Heart left ventricle (tissue), 13 donors: ENCODE results near the gene DIP2B.
A peak's percentile ranks its signal among the peaks of the same experiment; 100 is the strongest.

Experiments used
- CTCF ChIP-seq, 12 donors: fragments of 200-600 bp; sonication (generic) in 4 of 12; IDR thresholded peaks; one replicate each; pipeline versions ENCODE4 v1.5.0 to v1.8.0; 2018 to 2022; ENCODE audit warnings: antibody characterized with exemption in 12 of 12, mild to moderate bottlenecking in 5 of 12
- POLR2A ChIP-seq, 2 donors: fragments of 450-650 bp; IDR thresholded peaks; one replicate each; pipeline ENCODE4 v1.6.1; 2017; ENCODE audit warnings: antibody characterized with exemption in 2 of 2, mild to moderate bottlenecking in 2 of 2, moderate library complexity in 2 of 2
- donor health status: ischemic (EF 13 %, LVEDD 7.1; RV severe dilation, severe dysfunction).
- donor health status: DM: no; HTN: yes; CAD: no.
- donor health status: DM: no; HTN: no; CAD: no.
- donor health status: ischemic (EF 25% LVEDD 6.9; RV normal size, moderate dysfunction).
- donor health status: ischemic (EF 25% LVEDD 5.7; RV mildly dilated, moderate dysfunction).
- donor health status: ischemic (EF 35%, LVEDD 5.7; RV mildly dilated, moderate dysfunction).
- donor health status: nonischemic (EF 11% LVEDD 7.7; RV severe dilation, severe dysfunction).
- donor health status: DM: yes; HTN: yes; CAD: no.
- donor health status: PGD.
- donor health status: ischemic (EF 29% LVEDD 5.4; RV normal size, mild dysfunction).
- donor health status: nonischemic (EF 23%, LVEDD 6.1; RV moderate dilation, normal function).

- peak in 2 of 12 donors; percentile 9 to 36 for TF ChIP-seq CTCF (IDR thresholded peaks at IDR 0.05)
- TF ChIP-seq POLR2A (IDR thresholded peaks at IDR 0.05), result no peak
Observed at GRCh38 chr12:50520416-50521207, 15.8 kb downstream of the DIP2B start.
